IPS-18a (cell line): ENCODE data around the gene CETN1.

ENCODE experiments used
- H3K27ac ChIP-seq: one replicate; pipeline ENCODE4 v1.5.1; 2013; ENCODE audit warnings: low read length
- H3K27me3 ChIP-seq: one replicate; pipeline ENCODE4 v1.6.1; 2013; ENCODE audit warnings: mild to moderate bottlenecking, low read length; ENCODE audit not compliant: control insufficient read depth, insufficient read depth
- H3K36me3 ChIP-seq: one replicate; pipeline ENCODE4 v1.6.1; 2013; ENCODE audit warnings: low read depth, low read length; ENCODE audit not compliant: control insufficient read depth
- H3K4me1 ChIP-seq: one replicate; pipeline ENCODE4 v1.6.1; 2013; ENCODE audit warnings: low read depth, low read length; ENCODE audit not compliant: control insufficient read depth
- H3K4me3 ChIP-seq: one replicate; pipeline ENCODE4 v1.5.1; 2013; ENCODE audit warnings: low read length
- H3K9ac ChIP-seq: one replicate; pipeline ENCODE4 v1.6.1; 2013; ENCODE audit warnings: mild to moderate bottlenecking, low read length, moderate library complexity
- H3K9me3 ChIP-seq: one replicate; pipeline ENCODE4 v1.6.1; 2013; ENCODE audit warnings: low read depth, low read length; ENCODE audit not compliant: control insufficient read depth

Gene CETN1

DNA sequence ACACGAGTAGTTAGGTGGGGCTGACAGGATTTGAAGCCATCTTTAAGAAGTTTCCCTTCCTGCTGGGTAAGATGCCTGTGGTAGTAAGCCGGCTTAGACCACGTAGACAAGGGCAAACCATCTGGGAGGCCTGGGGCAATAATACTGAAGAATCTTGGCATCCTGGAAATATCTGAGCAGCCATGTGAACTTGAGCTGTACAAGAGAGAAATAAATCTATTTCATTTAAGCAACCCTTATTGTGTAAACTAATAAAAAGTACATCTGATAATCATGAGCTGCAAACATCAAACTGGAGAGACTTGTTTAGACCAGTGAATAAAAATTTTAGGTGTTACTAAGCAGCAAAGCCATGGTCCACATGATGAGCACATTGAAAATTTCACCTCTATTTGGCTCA is 11.4 kb upstream of the CETN1 start:
- no peaks in the 10 kb centered on the region for H3K27me3 ChIP-seq
- H3K36me3 ChIP-seq = no peaks in the 10 kb centered on the region

GRCh38 chr18:570256-570655 is 9.9 kb upstream of the CETN1 start:
- no peak overlapping the region for H3K9ac ChIP-seq
- no peak overlapping the region for H3K27ac ChIP-seq
- peaks cover 29% of the 10 kb centered on the region for H3K4me1 ChIP-seq
- H3K9me3 ChIP-seq = no peaks in the 10 kb centered on the region
- H3K36me3 ChIP-seq = no peaks in the 10 kb centered on the region
- H3K27me3 ChIP-seq = no peaks in the 10 kb centered on the region
- H3K4me3 ChIP-seq = no peak overlapping the region

More for the DNA sequence above, 11.4 kb upstream of the CETN1 start:
- H3K4me1 ChIP-seq = peaks cover 14% of the 10 kb centered on the region
- no peak overlapping the region for H3K9ac ChIP-seq
- no peak overlapping the region for H3K27ac ChIP-seq
- no peak overlapping the region for H3K4me3 ChIP-seq
- H3K9me3 ChIP-seq = no peaks in the 10 kb centered on the region

GRCh38 chr18:570697-571096 is 9.5 kb upstream of the CETN1 start:
- Histone ChIP-seq H3K4me1 (peaks cover 33% of the 10 kb centered on the region), H3K9me3 (no peaks in the 10 kb centered on the region), H3K27me3 (no peaks in the 10 kb centered on the region), H3K27ac (no peak overlapping the region), H3K4me3 (no peak overlapping the region), H3K36me3 (no peaks in the 10 kb centered on the region), H3K9ac (no peak overlapping the region)

- peaks cover 34% of the 10 kb centered on the region for H3K4me1 ChIP-seq
- H3K4me3 ChIP-seq = no peak overlapping the region
- H3K9ac ChIP-seq = no peak overlapping the region
- no peak overlapping the region for H3K27ac ChIP-seq
- no peaks in the 10 kb centered on the region for H3K36me3 ChIP-seq
- no peaks in the 10 kb centered on the region for H3K27me3 ChIP-seq
- H3K9me3 ChIP-seq = no peaks in the 10 kb centered on the region
Observed at GRCh38 chr18:572091-572830, 7.9 kb upstream of the CETN1 start.

DNA sequence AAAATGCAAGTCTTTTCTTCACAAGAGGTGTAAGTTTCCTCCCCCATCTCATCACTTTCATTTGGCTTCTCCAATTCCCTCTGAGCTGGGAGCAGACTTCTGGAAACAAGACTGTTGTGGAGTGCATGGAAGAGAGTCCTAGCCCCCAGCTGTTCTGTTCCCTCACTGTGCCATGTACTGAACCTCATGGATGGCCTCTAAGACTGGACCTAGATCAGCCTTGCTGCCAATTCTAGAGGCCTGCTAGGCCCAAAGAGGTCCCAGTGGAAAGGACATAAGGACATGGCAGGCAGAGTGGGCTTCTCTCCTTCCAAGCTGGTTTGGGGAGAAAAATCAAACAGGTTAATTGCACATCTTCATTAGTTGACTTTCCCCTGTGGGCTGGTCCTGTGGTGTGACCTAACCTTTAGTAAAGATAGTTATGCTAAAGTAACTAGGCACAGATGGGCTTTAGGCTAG is 7.3 kb upstream of the CETN1 start:
- Histone ChIP-seq H3K9me3 (no peaks in the 10 kb centered on the region), H3K4me1 (peaks cover 34% of the 10 kb centered on the region), H3K27ac (no peak overlapping the region), H3K27me3 (no peaks in the 10 kb centered on the region), H3K36me3 (no peaks in the 10 kb centered on the region), H3K9ac (no peak overlapping the region), H3K4me3 (no peak overlapping the region)

- Histone ChIP-seq H3K9me3 (no peaks in the 10 kb centered on the region), H3K9ac (no peak overlapping the region), H3K27ac (no peak overlapping the region), H3K4me3 (no peak overlapping the region), H3K27me3 (no peaks in the 10 kb centered on the region), H3K4me1 (peaks cover 34% of the 10 kb centered on the region), H3K36me3 (no peaks in the 10 kb centered on the region)
Observed at GRCh38 chr18:573385-573784, 6.8 kb upstream of the CETN1 start.

- Histone ChIP-seq H3K27ac (no peak overlapping the region), H3K4me3 (peak overlapping the region; percentile 8), H3K36me3 (no peaks in the 10 kb centered on the region), H3K4me1 (peaks cover 34% of the 10 kb centered on the region), H3K27me3 (no peaks in the 10 kb centered on the region), H3K9me3 (no peaks in the 10 kb centered on the region), H3K9ac (no peak overlapping the region)
Observed at GRCh38 chr18:574149-574860, 5.9 kb upstream of the CETN1 start.

GRCh38 chr18:574865-575645 is 5.1 kb upstream of the CETN1 start:
- no peaks in the 10 kb centered on the region for H3K36me3 ChIP-seq
- no peaks in the 10 kb centered on the region for H3K9me3 ChIP-seq
- H3K27me3 ChIP-seq = no peaks in the 10 kb centered on the region
- H3K9ac ChIP-seq = no peak overlapping the region
- peaks cover 34% of the 10 kb centered on the region for H3K4me1 ChIP-seq
- peak overlapping the region; percentile 8 for H3K4me3 ChIP-seq
- H3K27ac ChIP-seq = no peak overlapping the region

- Histone ChIP-seq H3K4me3 (no peak overlapping the region), H3K36me3 (no peaks in the 10 kb centered on the region), H3K27ac (no peak overlapping the region), H3K9me3 (no peaks in the 10 kb centered on the region), H3K27me3 (no peaks in the 10 kb centered on the region), H3K4me1 (peaks cover 33% of the 10 kb centered on the region), H3K9ac (no peak overlapping the region)
Observed at GRCh38 chr18:576924-577323, 3.3 kb upstream of the CETN1 start.

DNA sequence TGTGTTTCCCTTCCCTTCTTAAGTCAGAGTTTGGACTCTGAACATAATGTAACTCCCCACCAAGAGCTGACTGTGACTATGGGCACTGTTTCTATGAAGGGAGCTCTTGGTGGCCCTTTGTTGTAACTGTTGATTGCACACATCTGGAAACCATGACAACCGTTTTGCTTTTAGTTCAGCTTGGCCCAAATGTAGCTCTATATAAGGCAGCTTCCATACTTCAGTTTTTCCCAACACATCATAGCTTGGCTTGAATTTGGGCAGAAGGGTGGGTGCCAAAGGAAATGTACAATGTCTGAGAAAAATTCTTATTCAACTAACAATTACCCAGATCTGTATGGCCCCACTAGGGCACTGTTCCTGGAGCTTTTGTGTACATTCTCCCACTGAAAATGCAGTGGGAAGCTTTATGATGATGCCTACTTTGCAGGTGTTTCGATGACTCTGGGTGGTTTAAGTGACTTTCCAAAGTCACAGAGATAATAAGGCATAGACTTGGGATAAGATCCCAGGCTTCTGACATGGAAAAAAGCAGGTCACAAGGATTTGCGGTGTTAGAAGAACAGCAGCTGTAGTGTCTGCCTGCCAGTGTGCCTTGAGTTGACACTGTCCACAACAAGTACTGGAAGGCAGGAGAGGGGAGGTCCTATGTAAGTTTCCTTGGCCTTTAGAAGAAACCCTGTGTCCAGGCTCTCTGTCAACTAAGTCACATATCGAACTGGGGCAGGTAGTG is 2.4 kb upstream of the CETN1 start:
- Histone ChIP-seq H3K27me3 (no peaks in the 10 kb centered on the region), H3K4me1 (peaks cover 25% of the 10 kb centered on the region), H3K27ac (no peak overlapping the region), H3K9ac (no peak overlapping the region), H3K4me3 (no peak overlapping the region), H3K9me3 (no peaks in the 10 kb centered on the region), H3K36me3 (no peaks in the 10 kb centered on the region)

- Histone ChIP-seq H3K4me1 (peaks cover 16% of the 10 kb centered on the region), H3K9me3 (no peaks in the 10 kb centered on the region), H3K4me3 (no peak overlapping the region), H3K36me3 (no peaks in the 10 kb centered on the region), H3K27ac (no peak overlapping the region), H3K27me3 (no peaks in the 10 kb centered on the region), H3K9ac (no peak overlapping the region)
Observed at GRCh38 chr18:579238-579637, 942 bp upstream of the CETN1 start.
